ENCODE measurements around the gene FADS3. TPM values are rescaled to one million over a fixed set of nuclear protein-coding genes. Genes with fewer than 3 reads are reported as not detected.
A peak's percentile ranks its signal among the peaks of the same experiment; 100 is the strongest.

FADS3 gene
- total and polyA plus RNA-seq, 2 donors (not counting 3 experiments of a cell fraction or from before 2014, with no cell fraction given), result 216 to 346 TPM

DNA sequence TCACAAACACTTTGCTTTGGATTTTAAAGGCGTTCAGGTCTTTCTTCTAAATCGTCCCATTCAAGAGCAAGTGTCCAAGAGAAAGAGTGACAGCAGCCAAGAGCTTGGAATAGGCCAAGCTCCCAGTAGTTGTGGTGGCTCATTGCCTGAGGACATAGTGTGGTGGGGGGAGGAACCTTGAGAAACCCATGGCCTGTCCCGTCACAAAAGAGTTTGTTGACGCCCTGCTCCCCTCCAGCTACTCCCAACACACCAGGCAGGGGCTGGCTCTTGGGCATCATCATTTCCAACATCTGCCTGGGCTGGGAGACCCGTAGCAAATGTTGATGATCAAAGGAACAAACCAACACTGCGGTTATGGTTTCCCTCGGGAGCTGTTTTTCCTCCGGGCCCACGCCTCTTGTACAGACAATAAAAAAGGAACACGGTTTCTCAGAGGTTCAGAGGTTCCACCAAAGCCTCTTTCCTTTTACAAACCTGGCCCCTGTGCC, 20.8 kb downstream of the FADS3 start:
- TSS peak; percentile 19 for BruUV-seq (replicated peaks)
- Histone ChIP-seq H3K27me3 (ENCODE audit: control insufficient read depth in 2 of 2, insufficient read depth in 2 of 2, low read length in 2 of 2) (no peaks in the 10 kb centered on the region), H3K9ac (replicated peaks; ENCODE audit: extremely low read depth, insufficient read depth, low read length) (no peak overlapping the region), H3K9me1 (replicated peaks; ENCODE audit: control insufficient read depth, extremely low read depth, insufficient read depth, low read length) (no peaks in the 10 kb centered on the region), H3K27ac (ENCODE audit: insufficient read depth, low read depth, low read length) (no peak overlapping the region), H3K9me3 (replicated peaks; ENCODE audit: control insufficient read depth, insufficient read depth, low read length) (no peaks in the 10 kb centered on the region), H3K79me2 (ENCODE audit: control insufficient read depth, insufficient read depth, low read length) (no peaks in the 10 kb centered on the region), H3K4me3 (replicated peaks in 1 of 3; ENCODE audit: insufficient read depth in 1 of 3, low read depth in 1 of 3, low read length in 3 of 3) (no peak overlapping the region), H2AFZ (ENCODE audit: low read depth, low read length) (no peak overlapping the region), H3K36me3 (ENCODE audit: control insufficient read depth in 2 of 2, extremely low read depth in 1 of 2, insufficient read depth in 2 of 2, low read length in 2 of 2) (peaks cover 0 to under 1% of the 10 kb centered on the region in 2 experiments), H3K4me1 (ENCODE audit: control insufficient read depth, extremely low read depth, insufficient read depth, low read length) (peaks cover 12% of the 10 kb centered on the region), H3K4me2 (ENCODE audit: insufficient read depth, low read length) (no peak overlapping the region), H4K20me1 (replicated peaks; ENCODE audit: control insufficient read depth, extremely low read depth, insufficient read depth, low read length) (no peaks in the 10 kb centered on the region)
- ChIA-PET POLR2A (no interaction called here), CTCF (interaction anchor here (0.8 to 6.6 kb wide), 22 partner anchors 10 to 242 kb away, joined by 3 to 127 read pairs (median 6); no protein-coding TSS in a partner anchor)
- TF ChIP-seq EZH2 (IDR thresholded peaks at IDR 0.05; ENCODE audit: borderline replicate concordance, low read depth, low read length, severe bottlenecking) (no peak), GATA2 (IDR thresholded peaks at IDR 0.05; ENCODE audit: insufficient read depth, insufficient read length, low read depth, low read length) (no peak), JUN (IDR thresholded peaks at IDR 0.05; ENCODE audit: borderline replicate concordance, insufficient read depth, insufficient read length, low read depth) (no peak), POLR2AphosphoS5 (IDR thresholded peaks at IDR 0.05; ENCODE audit: insufficient read depth, low read depth, low read length) (no peak), MYC (IDR thresholded peaks at IDR 0.05; ENCODE audit: low read depth, low read length) (no peak), FOS (IDR thresholded peaks at IDR 0.05; ENCODE audit: borderline replicate concordance, insufficient read depth, low read length) (no peak), POLR2A (IDR thresholded peaks at IDR 0.05; ENCODE audit: low read depth, low read length) (no peak)
- TF ChIP-seq, protein P1, sequence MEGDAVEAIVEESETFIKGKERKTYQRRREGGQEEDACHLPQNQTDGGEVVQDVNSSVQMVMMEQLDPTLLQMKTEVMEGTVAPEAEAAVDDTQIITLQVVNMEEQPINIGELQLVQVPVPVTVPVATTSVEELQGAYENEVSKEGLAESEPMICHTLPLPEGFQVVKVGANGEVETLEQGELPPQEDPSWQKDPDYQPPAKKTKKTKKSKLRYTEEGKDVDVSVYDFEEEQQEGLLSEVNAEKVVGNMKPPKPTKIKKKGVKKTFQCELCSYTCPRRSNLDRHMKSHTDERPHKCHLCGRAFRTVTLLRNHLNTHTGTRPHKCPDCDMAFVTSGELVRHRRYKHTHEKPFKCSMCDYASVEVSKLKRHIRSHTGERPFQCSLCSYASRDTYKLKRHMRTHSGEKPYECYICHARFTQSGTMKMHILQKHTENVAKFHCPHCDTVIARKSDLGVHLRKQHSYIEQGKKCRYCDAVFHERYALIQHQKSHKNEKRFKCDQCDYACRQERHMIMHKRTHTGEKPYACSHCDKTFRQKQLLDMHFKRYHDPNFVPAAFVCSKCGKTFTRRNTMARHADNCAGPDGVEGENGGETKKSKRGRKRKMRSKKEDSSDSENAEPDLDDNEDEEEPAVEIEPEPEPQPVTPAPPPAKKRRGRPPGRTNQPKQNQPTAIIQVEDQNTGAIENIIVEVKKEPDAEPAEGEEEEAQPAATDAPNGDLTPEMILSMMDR (IDR thresholded peaks at IDR 0.05; ENCODE audit: extremely low read depth in 1 of 2, insufficient read depth in 1 of 2, low read depth in 1 of 2, low read length in 2 of 2), result no peak
- TF ChIP-seq, protein P2, sequence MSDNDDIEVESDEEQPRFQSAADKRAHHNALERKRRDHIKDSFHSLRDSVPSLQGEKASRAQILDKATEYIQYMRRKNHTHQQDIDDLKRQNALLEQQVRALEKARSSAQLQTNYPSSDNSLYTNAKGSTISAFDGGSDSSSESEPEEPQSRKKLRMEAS (IDR thresholded peaks at IDR 0.05; ENCODE audit: insufficient read depth, insufficient read length), result no peak
- FAIRE-seq (no peak), DNase-seq (ENCODE audit: low read depth, low spot score) (no peak)
- dilution Hi-C loops (cut with MboI; ENCODE audit: extremely low pct_ligation_motif_present, low sequenced_read_pairs) (no loop called here), intact Hi-C loops (cut with micrococcal nuclease) (loop anchor here (1.0 kb wide), 6 partner anchors 18 to 238 kb away; no protein-coding TSS in a partner anchor)
